Uterus (tissue), 4 donors: ENCODE data around the gene RBMS3. TPM values are rescaled to one million over a fixed set of nuclear protein-coding genes. Genes with fewer than 3 reads are reported as not detected.

ENCODE experiments used
- DNase-seq, 2 donors: peaks; one replicate each; pipeline ENCODE4 v3.0.0-alpha.2; 2019 to 2020
- H3K27ac ChIP-seq, 2 donors: fragments of 200-600 bp; sonication (generic); 1 replicate in 1 of 2; 2 replicates in 1 of 2; pipeline ENCODE4 v1.5.1; 2016 to 2018
- H3K27me3 ChIP-seq, 2 donors: fragments of 200-600 bp; sonication (generic); one replicate each; pipeline ENCODE4 v1.5.1; 2018 to 2019; ENCODE audit warnings: control low read depth in 1 of 2
- H3K36me3 ChIP-seq, 2 donors: fragments of 200-600 bp; sonication (generic); one replicate each; pipeline ENCODE4 v1.5.1; 2019; ENCODE audit warnings: control low read depth in 1 of 2
- H3K4me1 ChIP-seq, 2 donors: fragments of 200-600 bp; sonication (generic); one replicate each; pipeline ENCODE4 v1.5.1; 2018 to 2019; ENCODE audit warnings: control low read depth in 1 of 2
- H3K4me3 ChIP-seq, 2 donors: fragments of 200-600 bp; sonication (generic); 1 replicate in 1 of 2; 2 replicates in 1 of 2; pipeline ENCODE4 v1.5.1; 2018 to 2019; ENCODE audit warnings: mild to moderate bottlenecking in 1 of 2
- H3K9me3 ChIP-seq, 2 donors: fragments of 200-600 bp; sonication (generic); one replicate each; pipeline ENCODE4 v1.5.1; 2019; ENCODE audit warnings: control low read depth in 1 of 2
- CTCF ChIP-seq, 4 experiments: fragments of 200-600 bp in 2 of 4; fragments of 450-650 bp in 2 of 4; sonication (generic) in 2 of 4; IDR thresholded peaks; one replicate each; pipeline ENCODE4 v1.5.1; 2016 to 2019; ENCODE audit warnings: antibody characterized with exemption in 4 of 4, mild to moderate bottlenecking in 2 of 4, moderate library complexity in 1 of 4
- POLR2A ChIP-seq, 2 donors: fragments of 450-650 bp; IDR thresholded peaks; one replicate each; pipeline ENCODE4 v1.6.1; 2016; ENCODE audit warnings: antibody characterized with exemption in 2 of 2, mild to moderate bottlenecking in 1 of 2, moderate library complexity in 1 of 2
- intact Hi-C: fragments of 100-400 bp; cut with DNase I; formaldehyde crosslinking; loops from one replicate; pipeline ENCODE4 v1.15.1; 2023; ENCODE audit warnings: low total_unique reads
- total RNA-seq, 4 donors: library from RNA; depleted of rRNA in 3 of 4; stranded (reverse); fragments of >200 nt in 3 of 4; gene quantifications; one replicate each; pipeline versions ENCODE4 v1.1.0 to v1.2.4, GENCODE V29; 2014 to 2023
- donor health status: DM: yes; HTN: yes; CAD: no.

Gene RBMS3
- total RNA-seq, 4 donors from 2014 or later = 45.9 to 113 (median 75.4) TPM

GRCh38 chr3:29531644-29532043 is 250.8 kb downstream of the RBMS3 start:
- Histone ChIP-seq H3K27me3 (no peaks in the 10 kb centered on the region), H3K36me3 (no peaks in the 10 kb centered on the region), H3K27ac (peak overlapping the region in 1 of 2 donors; percentile 16), H3K4me1 (no peaks in the 10 kb centered on the region), H3K9me3 (no peaks in the 10 kb centered on the region), H3K4me3 (no peak overlapping the region)
- DNase-seq = no peak
- TF ChIP-seq CTCF (IDR thresholded peaks at IDR 0.05) = no peak
- TF ChIP-seq POLR2A (IDR thresholded peaks at IDR 0.05) = no peak
- intact Hi-C loops = no loop called here

GRCh38 chr3:29532473-29532872 is 251.6 kb downstream of the RBMS3 start:
- TF ChIP-seq POLR2A (IDR thresholded peaks at IDR 0.05) (no peak), CTCF (IDR thresholded peaks at IDR 0.05) (no peak)
- H3K4me1 ChIP-seq = no peaks in the 10 kb centered on the region
- intact Hi-C loops = no loop called here

GRCh38 chr3:29534006-29534405 is 253.1 kb downstream of the RBMS3 start:
- Histone ChIP-seq H3K9me3 (no peaks in the 10 kb centered on the region), H3K27me3 (no peaks in the 10 kb centered on the region), H3K4me3 (no peak overlapping the region), H3K4me1 (no peaks in the 10 kb centered on the region), H3K36me3 (no peaks in the 10 kb centered on the region), H3K27ac (no peak overlapping the region)
- no peak for DNase-seq
- TF ChIP-seq CTCF (IDR thresholded peaks at IDR 0.05) (no peak), POLR2A (IDR thresholded peaks at IDR 0.05) (no peak)
- intact Hi-C loops = no loop called here

More at GRCh38 chr3:29532473-29532872, 251.6 kb downstream of the RBMS3 start:
- H3K27ac ChIP-seq = no peak overlapping the region
- no peaks in the 10 kb centered on the region for H3K9me3 ChIP-seq
- no peaks in the 10 kb centered on the region for H3K36me3 ChIP-seq
- no peak for DNase-seq
- no peaks in the 10 kb centered on the region for H3K27me3 ChIP-seq
- no peak overlapping the region for H3K4me3 ChIP-seq

GRCh38 chr3:29536016-29536758 is 255.3 kb downstream of the RBMS3 start:
- intact Hi-C loops = no loop called here
- no peak overlapping the region for H3K27ac ChIP-seq
- H3K4me3 ChIP-seq = no peak overlapping the region
- no peaks in the 10 kb centered on the region for H3K36me3 ChIP-seq
- no peaks in the 10 kb centered on the region for H3K9me3 ChIP-seq
- no peak for TF ChIP-seq CTCF (IDR thresholded peaks at IDR 0.05)
- TF ChIP-seq POLR2A (IDR thresholded peaks at IDR 0.05) = no peak
- no peak for DNase-seq
- no peaks in the 10 kb centered on the region for H3K4me1 ChIP-seq
- no peaks in the 10 kb centered on the region for H3K27me3 ChIP-seq

GRCh38 chr3:29537889-29538609 is 257.2 kb downstream of the RBMS3 start:
- H3K27me3 ChIP-seq = no peaks in the 10 kb centered on the region
- no peak for DNase-seq
- H3K9me3 ChIP-seq = no peaks in the 10 kb centered on the region
- H3K27ac ChIP-seq = peak overlapping the region; percentile 1 to 35
- TF ChIP-seq POLR2A (IDR thresholded peaks at IDR 0.05) (no peak), CTCF (IDR thresholded peaks at IDR 0.05) (no peak)
- H3K36me3 ChIP-seq = no peaks in the 10 kb centered on the region
- no peak overlapping the region for H3K4me3 ChIP-seq
- intact Hi-C loops = no loop called here
- H3K4me1 ChIP-seq = no peaks in the 10 kb centered on the region
